Mucosa of descending colon (tissue), 3 donors: ENCODE results near the gene MED13L. TPM values are rescaled to one million over a fixed set of nuclear protein-coding genes. Genes with fewer than 3 reads are reported as not detected.
A peak's percentile ranks its signal among the peaks of the same experiment; 100 is the strongest.

Experiments
- ATAC-seq: fragments of 200-7000 bp; cut with Tn5 transposase; one replicate; pipeline ENCODE4 v1.9.1; 2020; ENCODE audit warnings: mild to moderate bottlenecking, moderate library complexity
- DNase-seq, 3 donors: peaks; one replicate each; pipeline ENCODE4 v3.0.0-alpha.2; 2020
- H3K36me3 ChIP-seq: fragments of 200-600 bp; one replicate; pipeline ENCODE4 v1.8.0; 2021; ENCODE audit warnings: low read depth, mild to moderate bottlenecking
- H3K4me1 ChIP-seq: fragments of 200-600 bp; one replicate; pipeline ENCODE4 v1.8.0; 2021; ENCODE audit warnings: low read depth, mild to moderate bottlenecking
- H3K4me3 ChIP-seq: fragments of 200-600 bp; one replicate; pipeline ENCODE4 v1.8.0; 2021; ENCODE audit warnings: mild to moderate bottlenecking
- H3K9me3 ChIP-seq: fragments of 200-600 bp; one replicate; pipeline ENCODE4 v1.8.0; 2021; ENCODE audit warnings: mild to moderate bottlenecking
- CTCF ChIP-seq: fragments of 200-600 bp; IDR thresholded peaks from one replicate; pipeline ENCODE4 v1.8.0; 2022; ENCODE audit warnings: antibody characterized with exemption, mild to moderate bottlenecking
- intact Hi-C, 2 donors: fragments of 100-400 bp; cut with DNase I in 1 of 2; cut with micrococcal nuclease in 1 of 2; formaldehyde crosslinking; loops; one replicate each; pipeline versions ENCODE4 v1.11.0 to v1.11.1; 2022; cut with DNase I, micrococcal nuclease
- total RNA-seq, 3 donors: library from RNA; stranded (reverse); fragmentation: NEBNext Ultra II Directional in 2 of 3; extraction: Animal tissue kit (Norgen Biotek cat#: 25700) in 2 of 3; gene quantifications; one replicate each; pipeline versions ENCODE4 v1.2.1 to v1.2.4, GENCODE V29; 2021 to 2023
- donor health status: DM: no; HTN: no; CAD: no; lungs with moderate emphysema.
- donor health status: DM: no; HTN: no; CAD: no.
- donor health status: DM: no; HTN: yes; CAD: no.

Gene MED13L
- total RNA-seq, 3 donors from 2014 or later, result 96.9 to 165 (median 135) TPM

- no peak for DNase-seq
Measured at GRCh38 chr12:116248433-116248832, 29.1 kb downstream of the MED13L start.

GRCh38 chr12:116247377-116247776, 30.1 kb downstream of the MED13L start:
- intact Hi-C loops, result no loop called here
- H3K4me1 ChIP-seq, result peaks cover 23% of the 10 kb centered on the region
- H3K4me3 ChIP-seq, result no peak overlapping the region
- TF ChIP-seq CTCF, result no peak
- ATAC-seq (no peak), DNase-seq (no peak)
- H3K9me3 ChIP-seq, result peaks cover 3% of the 10 kb centered on the region
- no peaks in the 10 kb centered on the region for H3K36me3 ChIP-seq

More at GRCh38 chr12:116248433-116248832, 29.1 kb downstream of the MED13L start:
- no peak for ATAC-seq
- peaks cover 18% of the 10 kb centered on the region for H3K4me1 ChIP-seq
- intact Hi-C loops, result no loop called here
- no peaks in the 10 kb centered on the region for H3K36me3 ChIP-seq
- TF ChIP-seq CTCF, result no peak
- H3K4me3 ChIP-seq, result no peak overlapping the region
- H3K9me3 ChIP-seq, result peaks cover 3% of the 10 kb centered on the region

GRCh38 chr12:116246490-116247179, 30.9 kb downstream of the MED13L start:
- Histone ChIP-seq H3K4me3 (no peak overlapping the region), H3K4me1 (peaks cover 23% of the 10 kb centered on the region), H3K9me3 (peaks cover 3% of the 10 kb centered on the region), H3K36me3 (no peaks in the 10 kb centered on the region)
- ATAC-seq (no peak), DNase-seq (no peak)
- TF ChIP-seq CTCF, result no peak
- intact Hi-C loops, result no loop called here

GRCh38 chr12:116245189-116245588, 32.3 kb downstream of the MED13L start:
- TF ChIP-seq CTCF, result no peak
- Histone ChIP-seq H3K9me3 (no peaks in the 10 kb centered on the region), H3K36me3 (no peaks in the 10 kb centered on the region), H3K4me3 (no peak overlapping the region), H3K4me1 (peaks cover 23% of the 10 kb centered on the region)
- no peak for DNase-seq
- no peak for ATAC-seq
- intact Hi-C loops, result no loop called here

- no peak for TF ChIP-seq CTCF
- H3K36me3 ChIP-seq, result no peaks in the 10 kb centered on the region
- H3K9me3 ChIP-seq, result no peaks in the 10 kb centered on the region
- peak; percentile 25 for ATAC-seq
- H3K4me1 ChIP-seq, result peaks cover 23% of the 10 kb centered on the region
- no peak for DNase-seq
- no peak overlapping the region for H3K4me3 ChIP-seq
- intact Hi-C loops, result no loop called here
Measured at GRCh38 chr12:116244474-116245090, 32.9 kb downstream of the MED13L start.
